Hematopoietic multipotent progenitor cell (in vitro differentiated cells): ENCODE measurements around the gene CEP57L1. TPM values are rescaled to one million over a fixed set of nuclear protein-coding genes. Genes with fewer than 3 reads are reported as not detected.
"Not testable (repeated sequence)": the region's sequence is repeated elsewhere in the genome, so short reads cannot be mapped to it uniquely, and the experiment has no call there.

Source experiments
- DNase-seq, 3 donors: peaks; one replicate each; pipeline ENCODE4 v3.0.0-alpha.2; 2011 to 2015; ENCODE audit warnings: low read depth in 2 of 3, low spot score in 2 of 3
- total RNA-seq: library from RNA; depleted of rRNA; stranded (reverse); fragments of >200 nt; gene quantifications from one replicate; pipeline ENCODE4 v1.2.3, GENCODE V29; 2012

Gene CEP57L1
- total RNA-seq, 1 donor: 14.8 TPM

GRCh38 chr6:109104512-109104911 lies 9.2 kb downstream of the CEP57L1 start:
- DNase-seq: no peak

- DNase-seq: no peak
Measured at GRCh38 chr6:109105681-109106080, 10.4 kb downstream of the CEP57L1 start.

GRCh38 chr6:109109663-109110062 lies 14.4 kb downstream of the CEP57L1 start:
- DNase-seq: not testable (repeated sequence)

- DNase-seq: not testable (repeated sequence)
Measured at GRCh38 chr6:109112663-109113062, 17.4 kb downstream of the CEP57L1 start.

GRCh38 chr6:109117346-109118035 lies 22.2 kb downstream of the CEP57L1 start:
- peak in 1 of 3 donors; percentile 20 for DNase-seq

GRCh38 chr6:109118337-109118736 lies 23.0 kb downstream of the CEP57L1 start:
- no peak for DNase-seq

GRCh38 chr6:109118871-109119354 lies 23.6 kb downstream of the CEP57L1 start:
- DNase-seq: no peak

- no peak for DNase-seq
Measured at GRCh38 chr6:109121411-109121810, 26.1 kb downstream of the CEP57L1 start.

- no peak for DNase-seq
Measured at GRCh38 chr6:109124219-109124618, 28.9 kb downstream of the CEP57L1 start.

GRCh38 chr6:109125504-109125903 lies 30.2 kb downstream of the CEP57L1 start:
- no peak for DNase-seq

- no peak for DNase-seq
Measured at GRCh38 chr6:109130065-109130464, 34.8 kb downstream of the CEP57L1 start.

- not testable (repeated sequence) for DNase-seq
Measured at GRCh38 chr6:109135600-109135999, 40.3 kb downstream of the CEP57L1 start.

GRCh38 chr6:109136039-109136438 lies 40.7 kb downstream of the CEP57L1 start:
- DNase-seq: not testable (repeated sequence)

GRCh38 chr6:109136530-109136929 lies 41.2 kb downstream of the CEP57L1 start:
- not testable (repeated sequence) for DNase-seq

GRCh38 chr6:109139109-109139508 lies 43.8 kb downstream of the CEP57L1 start:
- DNase-seq: no peak

- not testable (repeated sequence) for DNase-seq
Measured at GRCh38 chr6:109142067-109142466, 46.8 kb downstream of the CEP57L1 start.

GRCh38 chr6:109143191-109143590 lies 47.9 kb downstream of the CEP57L1 start:
- DNase-seq: no peak

GRCh38 chr6:109148251-109148650 lies 52.9 kb downstream of the CEP57L1 start:
- not testable (repeated sequence) for DNase-seq

GRCh38 chr6:109148716-109149115 lies 53.4 kb downstream of the CEP57L1 start:
- DNase-seq: not testable (repeated sequence)

GRCh38 chr6:109153752-109154151 lies 58.4 kb downstream of the CEP57L1 start:
- DNase-seq: no peak

- DNase-seq: no peak
Measured at GRCh38 chr6:109164331-109164730, 69.0 kb downstream of the CEP57L1 start.

- DNase-seq: no peak
Measured at GRCh38 chr6:109165392-109165974, 70.2 kb downstream of the CEP57L1 start.
